Activated CD4-positive, alpha-beta memory T cell treated with anti-CD3 and anti-CD28 coated beads, Interleukin-2, amount 10 ng/mL, durations not matched to agents 7 days and 5 days (primary cell): ENCODE data around the gene ODAD3. TPM values are rescaled to one million over a fixed set of nuclear protein-coding genes. Genes with fewer than 3 reads are reported as not detected.
"Not testable (repeated sequence)": the region's sequence is repeated elsewhere in the genome, so short reads cannot be mapped to it uniquely, and the experiment has no call there.

Experiments
- CTCF ChIA-PET: fragments of 350-600 bp; sonication (Branson Sonifier 250); formaldehyde crosslinking; loops from one replicate; lab custom pipeline; 2021; ENCODE audit warnings: antibody characterized with exemption, inconsistent platforms; lab: Charles Lee
- POLR2A ChIA-PET: fragments of 350-600 bp; sonication (Branson Sonifier 250); formaldehyde crosslinking; loops from one replicate; lab custom pipeline; 2021; ENCODE audit warnings: antibody characterized with exemption; lab: Charles Lee
- DNase-seq: peaks from one replicate; pipeline ENCODE4 v3.0.0-alpha.2; 2020
- H3K27ac Mint-ChIP-seq: one replicate; pipeline ENCODE4 v1.8.0; 2021; ENCODE audit warnings: mild to moderate bottlenecking, mixed read lengths
- H3K27me3 Mint-ChIP-seq: one replicate; pipeline ENCODE4 v1.8.0; 2021; ENCODE audit warnings: mixed read lengths
- H3K36me3 Mint-ChIP-seq: one replicate; pipeline ENCODE4 v1.8.0; 2021; ENCODE audit warnings: low read depth, mixed read lengths
- H3K4me1 Mint-ChIP-seq: one replicate; pipeline ENCODE4 v1.8.0; 2021; ENCODE audit warnings: mixed read lengths
- H3K4me3 Mint-ChIP-seq: one replicate; pipeline ENCODE4 v1.8.0; 2021; ENCODE audit warnings: mild to moderate bottlenecking, mixed read lengths
- H3K9me3 Mint-ChIP-seq: one replicate; pipeline ENCODE4 v1.8.0; 2021; ENCODE audit warnings: mixed read lengths
- total RNA-seq, 2 experiments: library from RNA; stranded (reverse); gene quantifications; one replicate each; pipeline ENCODE4 v1.2.3, GENCODE V29; 2021

ODAD3 gene
- total RNA-seq, 2 experiments from 2014 or later = not detected

- H3K9me3 Mint-ChIP-seq = no peaks in the 10 kb centered on the region
- peak overlapping the region; percentile 56 for H3K4me3 Mint-ChIP-seq
- H3K4me1 Mint-ChIP-seq = peaks cover 38% of the 10 kb centered on the region
- DNase-seq = peak; percentile 54
- H3K27me3 Mint-ChIP-seq = peaks cover 16% of the 10 kb centered on the region
- H3K27ac Mint-ChIP-seq = no peak overlapping the region
- H3K36me3 Mint-ChIP-seq = peaks cover 13% of the 10 kb centered on the region
- CTCF ChIA-PET = interaction anchor here (0.7 to 4.5 kb wide), 10 partner anchors 8 to 1521 kb away, joined by 3 to 45 read pairs (median 6); partner anchors contain the start of genes ODAD3, PRKCSH, RAB3D and SWSAP1
- POLR2A ChIA-PET = interaction anchor here (0.8 to 2.7 kb wide), 4 partner anchors 8 to 154 kb away, joined by 3 to 11 read pairs (median 4); partner anchors contain the start of genes CCDC159, ODAD3, SWSAP1 and TMEM205
Measured at GRCh38 chr19:11382898-11383705, 51.8 kb downstream of the ODAD3 start.

GRCh38 chr19:11380653-11381537 is 54.0 kb downstream of the ODAD3 start:
- peaks cover 27% of the 10 kb centered on the region for H3K36me3 Mint-ChIP-seq
- peak overlapping the region; percentile 99 for H3K27ac Mint-ChIP-seq
- DNase-seq = peak; percentile 98
- peak overlapping the region; percentile 84 for H3K4me3 Mint-ChIP-seq
- no peaks in the 10 kb centered on the region for H3K9me3 Mint-ChIP-seq
- ChIA-PET CTCF (interaction anchor here (0.6 to 4.5 kb wide), 40 partner anchors 11 to 1388 kb away, joined by 3 to 45 read pairs (median 5); partner anchors contain the start of genes CCDC159, ECSIT, ELOF1 and ODAD3), POLR2A (interaction anchor here (0.8 to 2.7 kb wide), 21 partner anchors 12 to 513 kb away, joined by 3 to 25 read pairs (median 5); partner anchors contain the start of genes CCDC159, ECSIT, LDLR and ODAD3)
- peaks cover 16% of the 10 kb centered on the region for H3K27me3 Mint-ChIP-seq
- peaks cover 48% of the 10 kb centered on the region for H3K4me1 Mint-ChIP-seq

- H3K4me3 Mint-ChIP-seq = peak overlapping the region; percentile 84
- peak overlapping the region; percentile 99 for H3K27ac Mint-ChIP-seq
- no peaks in the 10 kb centered on the region for H3K9me3 Mint-ChIP-seq
- peaks cover 53% of the 10 kb centered on the region for H3K4me1 Mint-ChIP-seq
- H3K36me3 Mint-ChIP-seq = peaks cover 31% of the 10 kb centered on the region
- CTCF ChIA-PET = interaction anchor here (0.6 to 4.5 kb wide), 7 partner anchors 10 to 221 kb away, joined by 4 to 45 read pairs (median 18); partner anchors contain the start of genes ODAD3 and PRKCSH
- peaks cover 16% of the 10 kb centered on the region for H3K27me3 Mint-ChIP-seq
- DNase-seq = no peak
- POLR2A ChIA-PET = interaction anchor here (1.7 to 2.7 kb wide), 5 partner anchors 11 to 224 kb away, joined by 4 to 25 read pairs (median 16); partner anchors contain the start of genes CCDC159, SPC24 and TMEM205
Measured at GRCh38 chr19:11379857-11380350, 55.0 kb downstream of the ODAD3 start.

- Mint-ChIP-seq H3K4me1 (peaks cover 53% of the 10 kb centered on the region), H3K27ac (peak overlapping the region; percentile 99), H3K36me3 (peaks cover 31% of the 10 kb centered on the region), H3K27me3 (peaks cover 12% of the 10 kb centered on the region)
- DNase-seq, H3K9me3 Mint-ChIP-seq, H3K4me3 Mint-ChIP-seq: not testable (repeated sequence)
- ChIA-PET POLR2A (interaction anchor here (1.7 to 2.7 kb wide), 3 partner anchors 34 to 103 kb away, joined by 4 to 25 read pairs (median 16); partner anchors contain the start of genes CCDC159 and TMEM205), CTCF (interaction anchor here (0.6 to 4.5 kb wide), 2 partner anchors 103 to 220 kb away, joined by 4 to 45 read pairs; no protein-coding TSS in a partner anchor)
Measured at GRCh38 chr19:11379269-11379845, 55.6 kb downstream of the ODAD3 start.

- CTCF ChIA-PET = interaction anchor here (1.1 to 2.6 kb wide), 4 partner anchors 9 to 57 kb away, joined by 4 to 11 read pairs (median 4); partner anchors contain the start of genes ODAD3, PRKCSH and RAB3D
- peaks cover 9% of the 10 kb centered on the region for H3K27me3 Mint-ChIP-seq
- no peaks in the 10 kb centered on the region for H3K9me3 Mint-ChIP-seq
- H3K4me3 Mint-ChIP-seq = no peak overlapping the region
- no peak for DNase-seq
- peak overlapping the region; percentile 36 for H3K27ac Mint-ChIP-seq
- POLR2A ChIA-PET = no interaction called here
- peaks cover 53% of the 10 kb centered on the region for H3K4me1 Mint-ChIP-seq
- H3K36me3 Mint-ChIP-seq = peaks cover 31% of the 10 kb centered on the region
Measured at GRCh38 chr19:11378319-11379189, 56.4 kb downstream of the ODAD3 start.

- no peak for DNase-seq
- CTCF ChIA-PET = interaction anchor here (0.9 to 2.6 kb wide), 8 partner anchors 9 to 151 kb away, joined by 3 to 13 read pairs (median 4); partner anchors contain the start of genes ECSIT, ODAD3, PRKCSH and RAB3D
- H3K27ac Mint-ChIP-seq = peak overlapping the region; percentile 54
- H3K9me3 Mint-ChIP-seq = no peaks in the 10 kb centered on the region
- peaks cover 50% of the 10 kb centered on the region for H3K4me1 Mint-ChIP-seq
- H3K27me3 Mint-ChIP-seq = peaks cover 5% of the 10 kb centered on the region
- peaks cover 31% of the 10 kb centered on the region for H3K36me3 Mint-ChIP-seq
- POLR2A ChIA-PET = interaction anchor here (0.9 kb wide), 1 partner anchor 62 kb away, joined by 3 read pairs; no protein-coding TSS in a partner anchor
- no peak overlapping the region for H3K4me3 Mint-ChIP-seq
Measured at GRCh38 chr19:11377756-11378155, 57.2 kb downstream of the ODAD3 start.

GRCh38 chr19:11377237-11377636 is 57.7 kb downstream of the ODAD3 start:
- peak; percentile 51 for DNase-seq
- Mint-ChIP-seq H3K27me3 (peaks cover 3% of the 10 kb centered on the region), H3K27ac (peak overlapping the region; percentile 90), H3K4me3 (peak overlapping the region; percentile 40), H3K9me3 (no peaks in the 10 kb centered on the region), H3K4me1 (peaks cover 48% of the 10 kb centered on the region), H3K36me3 (peaks cover 31% of the 10 kb centered on the region)
- CTCF ChIA-PET = interaction anchor here (0.7 to 2.6 kb wide), 11 partner anchors 8 to 152 kb away, joined by 3 to 13 read pairs (median 4); partner anchors contain the start of genes ECSIT, ODAD3, PRKCSH and RAB3D
- POLR2A ChIA-PET = interaction anchor here (0.6 to 1.7 kb wide), 4 partner anchors 31 to 1305 kb away, joined by 3 to 5 read pairs (median 3); partner anchors contain the start of genes CCDC159 and TMEM205

GRCh38 chr19:11375143-11375948 is 59.6 kb downstream of the ODAD3 start:
- H3K27ac Mint-ChIP-seq = no peak overlapping the region
- ChIA-PET CTCF (interaction anchor here (0.8 to 2.2 kb wide), 13 partner anchors 8 to 184 kb away, joined by 3 to 13 read pairs (median 4); partner anchors contain the start of genes CCDC159, ECSIT, ELOF1 and EPOR), POLR2A (interaction anchor here (0.6 to 3.0 kb wide), 25 partner anchors 9 to 1235 kb away, joined by 3 to 15 read pairs (median 4); partner anchors contain the start of genes CCDC159, ECSIT, ELOF1 and EPOR)
- H3K9me3 Mint-ChIP-seq = no peaks in the 10 kb centered on the region
- peaks cover 36% of the 10 kb centered on the region for H3K4me1 Mint-ChIP-seq
- H3K4me3 Mint-ChIP-seq = no peak overlapping the region
- DNase-seq = peak; percentile 87
- peaks cover 31% of the 10 kb centered on the region for H3K36me3 Mint-ChIP-seq
- H3K27me3 Mint-ChIP-seq = no peaks in the 10 kb centered on the region

- Mint-ChIP-seq H3K4me3 (no peak within 1 kb of the TSS), H3K27ac (no peak within 1 kb of the TSS), H3K36me3 (peaks cover 25% of the 10 kb centered on the region), H3K4me1 (peaks cover 30% of the 10 kb centered on the region), H3K9me3 (no peaks in the 10 kb centered on the region), H3K27me3 (no peaks in the 10 kb centered on the region)
- DNase-seq = peak; percentile 97
- ChIA-PET POLR2A (interaction anchor here (0.5 to 3.0 kb wide), 23 partner anchors 9 to 1236 kb away, joined by 3 to 15 read pairs (median 4); partner anchors contain the start of genes CCDC159, ECSIT, EPOR and LDLR), CTCF (interaction anchor here (0.5 to 2.2 kb wide), 16 partner anchors 9 to 730 kb away, joined by 3 to 13 read pairs (median 4); partner anchors contain the start of genes CCDC159, ECSIT, ELOF1 and EPOR)
Measured at GRCh38 chr19:11374433-11375142, 60.3 kb downstream of the ODAD3 start, which contains the start of gene SWSAP1. TSS of gene SWSAP1 (plus strand) at chr19:11374666. CDS start at chr19:11374681, 15 bp downstream.
